Endothelial cell of umbilical vein (primary cell): ENCODE measurements around the gene SCAMP5. TPM values are rescaled to one million over a fixed set of nuclear protein-coding genes. Genes with fewer than 3 reads are reported as not detected.

ENCODE experiments used
- BruUV-seq: library from RNA; stranded (reverse); fragments of 400-500 nt; replicated peaks from 2 replicates; lab custom pipeline; 2021; lab: Mats Ljungman, UMichigan
- CTCF ChIA-PET: fragments of 300-600, 350-600 bp; sonication (Branson Sonifier 250); formaldehyde crosslinking; loops from one replicate; lab custom pipeline; 2021; ENCODE audit warnings: antibody characterized with exemption, inconsistent platforms; lab: Charles Lee
- POLR2A ChIA-PET: fragments of 300-600, 350-600 bp; sonication (Branson Sonifier 250); formaldehyde crosslinking; loops from one replicate; lab custom pipeline; 2021; ENCODE audit warnings: antibody characterized with exemption, inconsistent platforms; lab: Charles Lee
- DNase-seq: peaks from one replicate; pipeline ENCODE4 v3.0.0-alpha.2; 2011; ENCODE audit warnings: low read depth, low spot score
- FAIRE-seq: peaks from 2 replicates; lab custom pipeline; 2011; peaks lifted over from hg19 to GRCh38; lab: Jason Lieb, UNC
- H2AFZ ChIP-seq: 2 replicates; pipeline ENCODE4 v1.6.0; 2012; ENCODE audit warnings: low read depth, low read length, control low read depth, inconsistent platforms
- H3K27ac ChIP-seq: 2 replicates; pipeline ENCODE4 v1.5.1; 2011; ENCODE audit warnings: low read depth, mild to moderate bottlenecking, control low read depth, low read length, moderate library complexity; ENCODE audit not compliant: insufficient read depth
- H3K27me3 ChIP-seq, 2 experiments: 2 replicates each; pipeline versions ENCODE4 v1.6.0 to v1.6.1; 2011; ENCODE audit warnings: low read length in 2 of 2, mixed read lengths in 1 of 2; ENCODE audit not compliant: control insufficient read depth in 2 of 2, insufficient read depth in 2 of 2
- H3K36me3 ChIP-seq, 2 experiments: 2 replicates in 1 of 2; 3 replicates in 1 of 2; pipeline ENCODE4 v1.5.1; 2011; ENCODE audit warnings: low read length in 2 of 2, mild to moderate bottlenecking in 1 of 2, moderate library complexity in 1 of 2; ENCODE audit not compliant: control insufficient read depth in 2 of 2, insufficient read depth in 2 of 2; ENCODE audit errors: extremely low read depth in 1 of 2
- H3K4me1 ChIP-seq: 3 replicates; pipeline ENCODE4 v1.5.1; 2011; ENCODE audit warnings: mild to moderate bottlenecking, low read length; ENCODE audit not compliant: control insufficient read depth, insufficient read depth; ENCODE audit errors: extremely low read depth
- H3K4me2 ChIP-seq: 2 replicates; pipeline ENCODE4 v1.6.1; 2011; ENCODE audit warnings: low read length, control low read depth, mixed read lengths; ENCODE audit not compliant: insufficient read depth
- H3K4me3 ChIP-seq, 3 experiments: fragments of 200-600 bp in 1 of 3; sonication (generic), shearing (Covaris generic) in 1 of 3; replicated peaks in 1 of 3; 2 replicates each; pipeline ENCODE4 v1.5.1; 2011 to 2016; ENCODE audit warnings: control low read depth in 3 of 3, low read length in 3 of 3, mild to moderate bottlenecking in 2 of 3, inconsistent platforms in 1 of 3, low read depth in 1 of 3, moderate library complexity in 1 of 3; ENCODE audit not compliant: insufficient read depth in 1 of 3
- H3K79me2 ChIP-seq: 2 replicates; pipeline ENCODE4 v1.6.0; 2012; ENCODE audit warnings: low read length, inconsistent platforms; ENCODE audit not compliant: control insufficient read depth, insufficient read depth
- H3K9ac ChIP-seq: replicated peaks from 2 replicates; pipeline ENCODE3; 2011; ENCODE audit warnings: low read length, control low read depth; ENCODE audit not compliant: insufficient read depth; ENCODE audit errors: extremely low read depth
- H3K9me1 ChIP-seq: replicated peaks from 3 replicates; pipeline ENCODE4 v1.6.0; 2011; ENCODE audit warnings: mild to moderate bottlenecking, low read length; ENCODE audit not compliant: control insufficient read depth, insufficient read depth; ENCODE audit errors: extremely low read depth
- H3K9me3 ChIP-seq: replicated peaks from 2 replicates; pipeline ENCODE4 v1.5.1; 2012; ENCODE audit warnings: low read length, inconsistent platforms; ENCODE audit not compliant: control insufficient read depth, insufficient read depth
- H4K20me1 ChIP-seq: replicated peaks from 2 replicates; pipeline ENCODE3; 2011; ENCODE audit warnings: mild to moderate bottlenecking, low read length; ENCODE audit not compliant: control insufficient read depth, insufficient read depth; ENCODE audit errors: extremely low read depth
- CTCF ChIP-seq, 2 donors: IDR thresholded peaks; 1 replicate in 1 of 2; 2 replicates in 1 of 2; pipeline ENCODE4 v1.5.1; 2011; ENCODE audit warnings: low read length in 2 of 2, mild to moderate bottlenecking in 2 of 2, moderate library complexity in 2 of 2, control low read depth in 1 of 2, inconsistent platforms in 1 of 2, low read depth in 1 of 2; ENCODE audit not compliant: insufficient read depth in 1 of 2; ENCODE audit errors: extremely low read depth in 1 of 2
- EZH2 ChIP-seq: IDR thresholded peaks from 2 replicates; pipeline ENCODE4 v1.6.1; 2012; ENCODE audit warnings: borderline replicate concordance, low read depth, mild to moderate bottlenecking, moderate library complexity, low read length, inconsistent platforms; ENCODE audit not compliant: severe bottlenecking
- GATA2 ChIP-seq: IDR thresholded peaks from 2 replicates; pipeline ENCODE4 v1.7.0; 2011; ENCODE audit warnings: low read depth, mild to moderate bottlenecking, moderate library complexity, mixed read lengths, low read length; ENCODE audit not compliant: insufficient read length, insufficient read depth
- JUN ChIP-seq: IDR thresholded peaks from 2 replicates; pipeline ENCODE4 v1.6.1; 2011; ENCODE audit warnings: borderline replicate concordance, low read depth; ENCODE audit not compliant: insufficient read length, insufficient read depth
- MAX ChIP-seq: IDR thresholded peaks from 2 replicates; pipeline ENCODE4 v1.6.1; 2011; ENCODE audit not compliant: insufficient read depth, insufficient read length
- MYC ChIP-seq: IDR thresholded peaks from one replicate; pipeline ENCODE4 v1.6.1; 2011; ENCODE audit warnings: mild to moderate bottlenecking, low read depth, low read length
- POLR2A ChIP-seq: IDR thresholded peaks from 2 replicates; pipeline ENCODE4 v1.6.1; 2012; ENCODE audit warnings: low read depth, mild to moderate bottlenecking, control low read depth, low read length
- POLR2AphosphoS5 ChIP-seq: IDR thresholded peaks from 2 replicates; pipeline ENCODE4 v1.6.1; 2012; ENCODE audit warnings: low read depth, mild to moderate bottlenecking, control low read depth, low read length, moderate library complexity; ENCODE audit not compliant: insufficient read depth
- dilution Hi-C: fragments of 300-500 bp; cut with MboI; formaldehyde crosslinking; loops from one replicate; pipeline ENCODE4 v1.15.0; 2019; ENCODE audit warnings: low sequenced_read_pairs; ENCODE audit not compliant: extremely low pct_ligation_motif_present
- intact Hi-C: fragments of 100-400 bp; cut with micrococcal nuclease; formaldehyde crosslinking; loops from one replicate; pipeline ENCODE4 v1.10.0; 2022
- polyA plus RNA-seq, 4 experiments: library from polyadenylated mRNA; depleted of rRNA in 3 of 4; stranded (reverse) in 3 of 4; unstranded in 1 of 4; fragments of >200 nt; gene quantifications; 2 replicates each; pipeline versions ENCODE4 v1.2.1 to v1.2.3, GENCODE V29; 2011 to 2012; ENCODE audit warnings: missing spikeins in 1 of 4
- total RNA-seq: library from RNA; stranded (reverse); gene quantifications from 2 replicates; pipeline ENCODE4 v1.2.3, GENCODE V29; 2021

The SCAMP5 gene
- total and polyA plus RNA-seq, 2 donors (not counting 3 experiments of a cell fraction or from before 2014, with no cell fraction given) = 1.9 to 6.2 TPM

- DNase-seq (no peak), FAIRE-seq (no peak)
- TF ChIP-seq POLR2AphosphoS5 = no peak
- TF ChIP-seq EZH2 = no peak
- no peak for TF ChIP-seq MYC
- no peak for TF ChIP-seq MAX
- no peak for TF ChIP-seq POLR2A
- TF ChIP-seq GATA2 = no peak
- TF ChIP-seq JUN = no peak
- no peak for TF ChIP-seq CTCF (IDR thresholded peaks at IDR 0.05; ENCODE audit: extremely low read depth in 1 of 2, insufficient read depth in 1 of 2, low read depth in 1 of 2, low read length in 2 of 2)
- intact Hi-C loops = no loop called here
- no peaks in the 10 kb centered on the region for H3K36me3 ChIP-seq
- peaks cover 2% of the 10 kb centered on the region in 2 experiments for H3K27me3 ChIP-seq
- no peak overlapping the region for H3K9ac ChIP-seq
- H3K27ac ChIP-seq = no peak overlapping the region
- dilution Hi-C loops = no loop called here
- ChIA-PET POLR2A (no interaction called here), CTCF (interaction anchor here (0.6 kb wide), 1 partner anchor 32 kb away, joined by 4 read pairs; no protein-coding TSS in a partner anchor)
- no TSS peak for BruUV-seq
- H4K20me1 ChIP-seq = no peaks in the 10 kb centered on the region
- H3K9me1 ChIP-seq = no peaks in the 10 kb centered on the region
- H3K79me2 ChIP-seq = no peaks in the 10 kb centered on the region
- H3K4me3 ChIP-seq = no peak overlapping the region
- H3K4me2 ChIP-seq = no peak overlapping the region
- H3K9me3 ChIP-seq = no peaks in the 10 kb centered on the region
- no peak overlapping the region for H2AFZ ChIP-seq
- H3K4me1 ChIP-seq = peaks cover under 1% of the 10 kb centered on the region
Measured at GRCh38 chr15:75002398-75002797, 7.0 kb downstream of the SCAMP5 start.
